GM21529 (cell line): ENCODE measurements around the gene MYLIP.
A peak's percentile ranks its signal among the peaks of the same experiment; 100 is the strongest.

Source experiments
- ATAC-seq: cut with Tn5 transposase; IDR thresholded peaks from one replicate; pipeline ENCODE4 v1.9.1; 2021; ENCODE audit not compliant: unreplicated experiment

The MYLIP gene

GRCh38 chr6:16128759-16129622 lies at the start of gene MYLIP:
Gene MYLIP, plus strand, starts transcription at chr6:16129086. Its CDS starts 237 bp downstream, at chr6:16129323.
- peak; percentile 72 for ATAC-seq

GRCh38 chr6:16079354-16079753 lies 49.5 kb upstream of the MYLIP start:
- no peak for ATAC-seq

- ATAC-seq = no peak
These were observed 48.7 kb upstream of the MYLIP start for GRCh38 chr6:16080204-16080603.

GRCh38 chr6:16081326-16081725 lies 47.6 kb upstream of the MYLIP start:
- ATAC-seq = no peak

- no peak for ATAC-seq
These were observed 46.5 kb upstream of the MYLIP start for GRCh38 chr6:16082361-16082760.

- ATAC-seq = no peak
These were observed 41.9 kb upstream of the MYLIP start for GRCh38 chr6:16086965-16087364.

- no peak for ATAC-seq
These were observed 41.5 kb upstream of the MYLIP start for GRCh38 chr6:16087386-16087785.

- ATAC-seq = no peak
These were observed 40.5 kb upstream of the MYLIP start for GRCh38 chr6:16088409-16088808.

- no peak for ATAC-seq
These were observed 39.4 kb upstream of the MYLIP start for GRCh38 chr6:16089232-16090062.

- ATAC-seq = no peak
These were observed 38.4 kb upstream of the MYLIP start for GRCh38 chr6:16090452-16090851.

- no peak for ATAC-seq
These were observed 38.0 kb upstream of the MYLIP start for GRCh38 chr6:16090920-16091319.

- ATAC-seq = no peak
These were observed 36.7 kb upstream of the MYLIP start for GRCh38 chr6:16092140-16092539.

GRCh38 chr6:16092990-16093389 lies 35.9 kb upstream of the MYLIP start:
- no peak for ATAC-seq

- no peak for ATAC-seq
These were observed 33.7 kb upstream of the MYLIP start for GRCh38 chr6:16095180-16095579.

GRCh38 chr6:16097382-16098171 lies 31.3 kb upstream of the MYLIP start:
- ATAC-seq = peak; percentile 64

GRCh38 chr6:16098211-16098610 lies 30.7 kb upstream of the MYLIP start:
- no peak for ATAC-seq

GRCh38 chr6:16102208-16102607 lies 26.7 kb upstream of the MYLIP start:
- no peak for ATAC-seq

GRCh38 chr6:16103722-16104121 lies 25.2 kb upstream of the MYLIP start:
- ATAC-seq = no peak

GRCh38 chr6:16104624-16105433 lies 24.1 kb upstream of the MYLIP start:
- ATAC-seq = no peak

- no peak for ATAC-seq
These were observed 23.0 kb upstream of the MYLIP start for GRCh38 chr6:16105854-16106253.
